OCI-LY7 (cell line): ENCODE data around the gene DOCK3.

Experiments used
- CTCF ChIP-seq: fragments of 200-600 bp; sonication (generic); conservative IDR thresholded peaks from 2 replicates; pipeline ENCODE4 v1.5.1; 2014; ENCODE audit warnings: mild to moderate bottlenecking, antibody characterized with exemption, low read length, moderate library complexity, mixed read lengths
- EZH2phosphoT487 ChIP-seq: fragments of 200-600 bp; sonication (generic); IDR thresholded peaks from 2 replicates; pipeline ENCODE4 v1.6.1; 2018; ENCODE audit warnings: low read depth, borderline replicate concordance, mild to moderate bottlenecking, mixed run types, antibody characterized with exemption, low read length, moderate library complexity, mixed read lengths

- TF ChIP-seq CTCF = no peak
- no peak for TF ChIP-seq EZH2phosphoT487
Observed at GRCh38 chr3:50666837-50667236, 7.9 kb upstream of the DOCK3 start.
